IMR-90 (cell line): ENCODE measurements around the gene CNKSR2. TPM values are rescaled to one million over a fixed set of nuclear protein-coding genes. Genes with fewer than 3 reads are reported as not detected.

Experiments
- ATAC-seq: fragments of 200-7000 bp; cut with Tn5 transposase; 2 replicates; pipeline ENCODE4 v1.9.1; 2020; ENCODE audit warnings: low read depth, mild to moderate bottlenecking, moderate library complexity
- BruUV-seq: library from RNA; stranded (reverse); fragments of 400-500 nt; replicated peaks from 2 replicates; lab custom pipeline; 2021; lab: Mats Ljungman, UMichigan
- CTCF ChIA-PET: fragments of 300-600 bp; formaldehyde crosslinking; extraction: SDS; loops from one replicate; lab custom pipeline; 2021; ENCODE audit warnings: antibody characterized with exemption; lab: Yijun Ruan, JAX
- POLR2A ChIA-PET: fragments of 300-600 bp; sonication (Branson Sonifier 250); formaldehyde crosslinking; loops from one replicate; lab custom pipeline; 2022; ENCODE audit warnings: antibody characterized with exemption; ENCODE audit not compliant: unreplicated experiment; lab: Charles Lee
- DNase-seq: peaks from one replicate; pipeline ENCODE4 v3.0.0; 2013
- H2AFZ ChIP-seq: replicated peaks from 2 replicates; pipeline ENCODE3; 2013; ENCODE audit warnings: low read length, mild to moderate bottlenecking; ENCODE audit not compliant: poor library complexity
- H2AK5ac ChIP-seq: 2 replicates; pipeline ENCODE4 v1.6.1; 2013; ENCODE audit warnings: low read depth, low read length, inconsistent platforms
- H2AK9ac ChIP-seq: replicated peaks from 2 replicates; pipeline ENCODE3; 2013; ENCODE audit warnings: mild to moderate bottlenecking, low read depth, low read length, moderate library complexity; ENCODE audit not compliant: poor library complexity
- H2BK120ac ChIP-seq: 2 replicates; pipeline ENCODE4 v1.6.1; 2013; ENCODE audit warnings: low read depth, low read length, inconsistent platforms
- H2BK15ac ChIP-seq: 3 replicates; pipeline ENCODE4 v1.6.1; 2013; ENCODE audit warnings: low read depth, low read length, inconsistent platforms
- H2BK20ac ChIP-seq: 2 replicates; pipeline ENCODE4 v1.6.1; 2013; ENCODE audit warnings: low read depth, mild to moderate bottlenecking, inconsistent platforms, low read length, moderate library complexity
- H2BK5ac ChIP-seq: 2 replicates; pipeline ENCODE4 v1.6.1; 2013; ENCODE audit warnings: mild to moderate bottlenecking, low read depth, low read length, inconsistent platforms; ENCODE audit not compliant: poor library complexity, severe bottlenecking
- H3K14ac ChIP-seq: replicated peaks from 2 replicates; pipeline ENCODE4 v1.6.1; 2013; ENCODE audit warnings: low read depth, low read length, inconsistent platforms
- H3K18ac ChIP-seq: 2 replicates; pipeline ENCODE4 v1.6.1; 2013; ENCODE audit warnings: low read depth, low read length, control low read depth
- H3K23ac ChIP-seq: 2 replicates; pipeline ENCODE4 v1.6.1; 2013; ENCODE audit warnings: low read depth, low read length, inconsistent platforms
- H3K27ac ChIP-seq: 2 replicates; pipeline ENCODE4 v1.5.1; 2013; ENCODE audit warnings: mild to moderate bottlenecking, control low read depth, low read length; ENCODE audit not compliant: insufficient read depth
- H3K27me3 ChIP-seq: 2 replicates; pipeline ENCODE4 v1.6.1; 2013; ENCODE audit warnings: low read length; ENCODE audit not compliant: control insufficient read depth, insufficient read depth
- H3K36me3 ChIP-seq: 2 replicates; pipeline ENCODE4 v1.6.1; 2013; ENCODE audit warnings: low read length, mixed read lengths; ENCODE audit not compliant: control insufficient read depth, insufficient read depth
- H3K4ac ChIP-seq: 2 replicates; pipeline ENCODE4 v1.6.1; 2013; ENCODE audit warnings: low read depth, low read length, inconsistent platforms
- H3K4me1 ChIP-seq: 2 replicates; pipeline ENCODE4 v1.6.1; 2013; ENCODE audit warnings: low read length, mixed read lengths; ENCODE audit not compliant: control insufficient read depth, insufficient read depth
- H3K4me2 ChIP-seq: 2 replicates; pipeline ENCODE4 v1.6.1; 2013; ENCODE audit warnings: low read depth, mild to moderate bottlenecking, control low read depth, low read length, moderate library complexity
- H3K4me3 ChIP-seq: 2 replicates; pipeline ENCODE4 v1.5.1; 2013; ENCODE audit warnings: low read depth, mild to moderate bottlenecking, control low read depth, low read length, moderate library complexity; ENCODE audit not compliant: insufficient read depth
- H3K56ac ChIP-seq: 2 replicates; pipeline ENCODE4 v1.6.1; 2013; ENCODE audit warnings: low read length, inconsistent platforms; ENCODE audit not compliant: insufficient read depth; ENCODE audit errors: extremely low read depth
- H3K79me1 ChIP-seq, 2 experiments: 2 replicates each; pipeline ENCODE4 v1.6.1; 2013; ENCODE audit warnings: low read length in 2 of 2, inconsistent platforms in 1 of 2, low read depth in 1 of 2
- H3K9ac ChIP-seq: 2 replicates; pipeline ENCODE4 v1.6.1; 2013; ENCODE audit warnings: low read depth, low read length, control low read depth
- H3K9me1 ChIP-seq: 2 replicates; pipeline ENCODE4 v1.6.1; 2013; ENCODE audit warnings: low read length, inconsistent platforms; ENCODE audit not compliant: insufficient read depth
- H3K9me3 ChIP-seq: 2 replicates; pipeline ENCODE4 v1.6.1; 2013; ENCODE audit warnings: low read length; ENCODE audit not compliant: control insufficient read depth, insufficient read depth
- H4K20me1 ChIP-seq: 2 replicates; pipeline ENCODE4 v1.6.1; 2013; ENCODE audit warnings: low read length, inconsistent platforms; ENCODE audit not compliant: insufficient read depth
- H4K5ac ChIP-seq: 2 replicates; pipeline ENCODE4 v1.6.1; 2013; ENCODE audit warnings: mild to moderate bottlenecking, low read depth, low read length, control low read depth
- H4K8ac ChIP-seq, 2 experiments: 2 replicates each; pipeline ENCODE4 v1.6.1; 2013; ENCODE audit warnings: low read depth in 2 of 2, low read length in 2 of 2, control low read depth in 1 of 2, inconsistent platforms in 1 of 2
- H4K91ac ChIP-seq: 2 replicates; pipeline ENCODE4 v1.6.1; 2013; ENCODE audit warnings: low read depth, low read length, inconsistent platforms; ENCODE audit not compliant: insufficient read depth
- BHLHE40 ChIP-seq: fragments of 150-350 bp; IDR thresholded peaks from 2 replicates; pipeline ENCODE4 v1.6.1; 2016; ENCODE audit warnings: mild to moderate bottlenecking, low read depth, low read length
- CHD1 ChIP-seq: IDR thresholded peaks from 2 replicates; pipeline ENCODE4 v1.6.1; 2012; ENCODE audit warnings: low read depth, low read length, improper control_type of control experiment
- FOS ChIP-seq: fragments of 150-350 bp; IDR thresholded peaks from 2 replicates; pipeline ENCODE4 v1.6.1; 2016; ENCODE audit warnings: low read depth, low read length
- MAFK ChIP-seq: IDR thresholded peaks from 2 replicates; pipeline ENCODE4 v1.6.1; 2012; ENCODE audit warnings: low read depth, low read length, improper control_type of control experiment
- MAZ ChIP-seq: IDR thresholded peaks from 2 replicates; pipeline ENCODE4 v1.6.1; 2012; ENCODE audit warnings: low read depth, mild to moderate bottlenecking, low read length, improper control_type of control experiment, moderate library complexity, borderline replicate concordance
- MXI1 ChIP-seq: IDR thresholded peaks from 2 replicates; pipeline ENCODE4 v1.6.1; 2012; ENCODE audit warnings: low read depth, mild to moderate bottlenecking, low read length, moderate library complexity, borderline replicate concordance
- NFE2L2 ChIP-seq: fragments of 150-350 bp; IDR thresholded peaks from 2 replicates; pipeline ENCODE4 v1.6.1; 2016; ENCODE audit warnings: low read depth, mild to moderate bottlenecking, low read length
- POLR2A ChIP-seq: IDR thresholded peaks from 2 replicates; pipeline ENCODE4 v1.6.1; 2012; ENCODE audit warnings: mild to moderate bottlenecking, low read depth, low read length
- RCOR1 ChIP-seq: IDR thresholded peaks from 2 replicates; pipeline ENCODE4 v1.6.1; 2012; ENCODE audit warnings: mild to moderate bottlenecking, low read length, improper control_type of control experiment; ENCODE audit not compliant: insufficient replicate concordance
- RFX5 ChIP-seq: IDR thresholded peaks from 2 replicates; pipeline ENCODE4 v1.8.0; 2012; ENCODE audit warnings: low read depth, mild to moderate bottlenecking, low read length, moderate library complexity
- SMC3 ChIP-seq: fragments of 150-350 bp; IDR thresholded peaks from 2 replicates; pipeline ENCODE4 v1.6.1; 2016; ENCODE audit warnings: low read depth, mild to moderate bottlenecking, antibody characterized with exemption, low read length, moderate library complexity
- WGBS, 2 experiments: methylation state at CpG; one replicate each; pipeline versions ENCODE4 v1.1.5 to v1.1.7; 2013; ENCODE audit warnings: missing lambda C conversion rate in 2 of 2; ENCODE audit not compliant: insufficient read length in 1 of 2; ENCODE audit errors: extremely low coverage in 2 of 2; 5-methylcytosine and 5-hydroxymethylcytosine counted together
- dilution Hi-C: fragments of 300-500 bp; cut with HindIII; formaldehyde crosslinking; loops from one replicate; pipeline ENCODE4 v1.14.3; 2018; ENCODE audit warnings: low sequenced_read_pairs; ENCODE audit not compliant: unreplicated experiment
- in situ Hi-C: fragments of 300-500 bp; cut with MboI; formaldehyde crosslinking; loops from 3 replicates; pipeline ENCODE4 v1.14.3; 2019; ENCODE audit warnings: low sequenced_read_pairs, inconsistent platforms, mixed read lengths
- intact Hi-C: fragments of 100-400 bp; cut with micrococcal nuclease; formaldehyde crosslinking; loops from 2 replicates; pipeline ENCODE4 v1.10.0; 2022
- polyA plus RNA-seq, 3 experiments: library from polyadenylated mRNA; depleted of rRNA; stranded (reverse); fragments of >200 nt; gene quantifications; 2 replicates each; pipeline ENCODE4 v1.2.3, GENCODE V29; 2012; ENCODE audit warnings: low replicate concordance in 1 of 3
- total RNA-seq: library from RNA; depleted of rRNA; stranded (reverse); fragments of >200 nt; gene quantifications from 2 replicates; pipeline ENCODE4 v1.2.3, GENCODE V29; 2012
- TF ChIP-seq, protein P1 (sequence below): conservative IDR thresholded peaks from 2 replicates; pipeline ENCODE4 v1.5.1; 2012; ENCODE audit warnings: mild to moderate bottlenecking, low read depth, low read length, improper control_type of control experiment

The CNKSR2 gene
- total and polyA plus RNA-seq, 2 of the 4 experiments (the other 2 are of a cell fraction): 0.14 to 0.90 TPM

- intact Hi-C loops: no loop called here
- no peak overlapping the region for H2AK5ac ChIP-seq
- peaks cover 2% of the 10 kb centered on the region; the same call in 1 of the 2 replicates for H3K27me3 ChIP-seq
- no peak overlapping the region for H2AK9ac ChIP-seq
- H2AFZ ChIP-seq: no peak overlapping the region
- no peaks in the 10 kb centered on the region for H3K9me3 ChIP-seq
- no peak overlapping the region for H3K4me2 ChIP-seq
- ATAC-seq (no peak), DNase-seq (no peak)
- CTCF ChIA-PET: no interaction called here
- no peak overlapping the region for H2BK120ac ChIP-seq
- H4K91ac ChIP-seq: no peak overlapping the region
- BruUV-seq: no TSS peak
- H3K14ac ChIP-seq: no peak overlapping the region
- no peaks in the 10 kb centered on the region for H4K20me1 ChIP-seq
- H3K9ac ChIP-seq: no peak overlapping the region
- no CpG with 5 or more reads among the region's 2 CpGs for WGBS, 2 experiments
- no peaks in the 10 kb centered on the region for H3K36me3 ChIP-seq
- H3K4ac ChIP-seq: no peak overlapping the region
- H4K8ac ChIP-seq: no peak overlapping the region
- H3K18ac ChIP-seq: no peak overlapping the region
- H4K5ac ChIP-seq: no peak overlapping the region
- H3K9me1 ChIP-seq: no peaks in the 10 kb centered on the region
- H2BK15ac ChIP-seq: no peak overlapping the region
- H3K56ac ChIP-seq: no peak overlapping the region
- no peak overlapping the region for H2BK20ac ChIP-seq
- dilution Hi-C loops: no loop called here
- POLR2A ChIA-PET: no interaction called here
- H2BK5ac ChIP-seq: no peak overlapping the region
- in situ Hi-C loops: no loop called here
- no peak overlapping the region for H3K4me3 ChIP-seq
- H3K4me1 ChIP-seq: no peaks in the 10 kb centered on the region
- no peak overlapping the region for H3K23ac ChIP-seq
- TF ChIP-seq RCOR1: no peak
- TF ChIP-seq, protein P1, sequence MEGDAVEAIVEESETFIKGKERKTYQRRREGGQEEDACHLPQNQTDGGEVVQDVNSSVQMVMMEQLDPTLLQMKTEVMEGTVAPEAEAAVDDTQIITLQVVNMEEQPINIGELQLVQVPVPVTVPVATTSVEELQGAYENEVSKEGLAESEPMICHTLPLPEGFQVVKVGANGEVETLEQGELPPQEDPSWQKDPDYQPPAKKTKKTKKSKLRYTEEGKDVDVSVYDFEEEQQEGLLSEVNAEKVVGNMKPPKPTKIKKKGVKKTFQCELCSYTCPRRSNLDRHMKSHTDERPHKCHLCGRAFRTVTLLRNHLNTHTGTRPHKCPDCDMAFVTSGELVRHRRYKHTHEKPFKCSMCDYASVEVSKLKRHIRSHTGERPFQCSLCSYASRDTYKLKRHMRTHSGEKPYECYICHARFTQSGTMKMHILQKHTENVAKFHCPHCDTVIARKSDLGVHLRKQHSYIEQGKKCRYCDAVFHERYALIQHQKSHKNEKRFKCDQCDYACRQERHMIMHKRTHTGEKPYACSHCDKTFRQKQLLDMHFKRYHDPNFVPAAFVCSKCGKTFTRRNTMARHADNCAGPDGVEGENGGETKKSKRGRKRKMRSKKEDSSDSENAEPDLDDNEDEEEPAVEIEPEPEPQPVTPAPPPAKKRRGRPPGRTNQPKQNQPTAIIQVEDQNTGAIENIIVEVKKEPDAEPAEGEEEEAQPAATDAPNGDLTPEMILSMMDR: no peak
- TF ChIP-seq NFE2L2: no peak
- TF ChIP-seq FOS: no peak
- no peak for TF ChIP-seq MAZ
- TF ChIP-seq SMC3: no peak
- no peak for TF ChIP-seq RFX5
- no peak for TF ChIP-seq POLR2A
- TF ChIP-seq BHLHE40: no peak
- no peak for TF ChIP-seq CHD1
- no peak for TF ChIP-seq MXI1
- TF ChIP-seq MAFK: no peak
- no peak overlapping the region for H3K27ac ChIP-seq
- H3K79me1 ChIP-seq: no peaks in the 10 kb centered on the region
Measured at GRCh38 chrX:21675931-21676330, 301.7 kb downstream of the CNKSR2 start.
